Gastroesophageal sphincter (tissue), 3 donors: ENCODE results near the gene AMOTL1.

Experiments
- POLR2A ChIP-seq, 2 donors: fragments of 450-650 bp; IDR thresholded peaks; one replicate each; pipeline ENCODE4 v1.6.1; 2017; ENCODE audit warnings: antibody characterized with exemption in 2 of 2, mild to moderate bottlenecking in 2 of 2, moderate library complexity in 1 of 2
- TF ChIP-seq, protein P1 (sequence below), 4 experiments: fragments of 200-600 bp in 2 of 4; fragments of 450-650 bp in 2 of 4; sonication (generic) in 1 of 4; IDR thresholded peaks; one replicate each; pipeline ENCODE4 v1.5.1; 2017 to 2019; ENCODE audit warnings: antibody characterized with exemption in 4 of 4, mild to moderate bottlenecking in 2 of 4, moderate library complexity in 2 of 4

DNA sequence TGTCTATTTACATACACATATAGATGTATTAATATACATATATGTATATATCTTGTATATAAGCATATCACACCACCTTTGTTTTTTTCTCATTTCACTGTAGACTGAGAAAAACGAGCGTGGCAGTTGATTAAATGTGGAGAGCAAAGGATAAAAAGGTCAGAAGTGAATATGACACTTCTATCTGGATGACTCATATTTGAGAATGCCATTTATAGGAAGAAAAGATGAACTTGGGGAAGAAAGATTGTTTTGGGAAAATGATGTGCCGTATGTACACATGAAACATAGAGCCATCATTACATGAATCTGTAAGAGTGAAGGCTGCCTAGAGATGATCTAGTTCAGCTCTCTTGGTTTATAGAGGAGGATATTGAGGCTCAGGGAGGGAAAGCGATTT, 28.7 kb downstream of the AMOTL1 start:
- TF ChIP-seq, protein P1, sequence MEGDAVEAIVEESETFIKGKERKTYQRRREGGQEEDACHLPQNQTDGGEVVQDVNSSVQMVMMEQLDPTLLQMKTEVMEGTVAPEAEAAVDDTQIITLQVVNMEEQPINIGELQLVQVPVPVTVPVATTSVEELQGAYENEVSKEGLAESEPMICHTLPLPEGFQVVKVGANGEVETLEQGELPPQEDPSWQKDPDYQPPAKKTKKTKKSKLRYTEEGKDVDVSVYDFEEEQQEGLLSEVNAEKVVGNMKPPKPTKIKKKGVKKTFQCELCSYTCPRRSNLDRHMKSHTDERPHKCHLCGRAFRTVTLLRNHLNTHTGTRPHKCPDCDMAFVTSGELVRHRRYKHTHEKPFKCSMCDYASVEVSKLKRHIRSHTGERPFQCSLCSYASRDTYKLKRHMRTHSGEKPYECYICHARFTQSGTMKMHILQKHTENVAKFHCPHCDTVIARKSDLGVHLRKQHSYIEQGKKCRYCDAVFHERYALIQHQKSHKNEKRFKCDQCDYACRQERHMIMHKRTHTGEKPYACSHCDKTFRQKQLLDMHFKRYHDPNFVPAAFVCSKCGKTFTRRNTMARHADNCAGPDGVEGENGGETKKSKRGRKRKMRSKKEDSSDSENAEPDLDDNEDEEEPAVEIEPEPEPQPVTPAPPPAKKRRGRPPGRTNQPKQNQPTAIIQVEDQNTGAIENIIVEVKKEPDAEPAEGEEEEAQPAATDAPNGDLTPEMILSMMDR (IDR thresholded peaks at IDR 0.05): no peak
- TF ChIP-seq POLR2A (IDR thresholded peaks at IDR 0.05): no peak
